Smooth muscle cell (in vitro differentiated cells): ENCODE data around the gene MRPS15. TPM values are rescaled to one million over a fixed set of nuclear protein-coding genes. Genes with fewer than 3 reads are reported as not detected.

Source experiments
- DNase-seq: peaks from one replicate; lab custom pipeline; 2025; ENCODE audit not compliant: unreplicated experiment; lab: John Stamatoyannopoulos, UW
- H2AFZ ChIP-seq: fragments of 200-600 bp; sonication (generic); 2 replicates; pipeline ENCODE4 v1.6.0; 2016; ENCODE audit warnings: antibody characterized with exemption, low read depth, mild to moderate bottlenecking
- H3F3A ChIP-seq: fragments of 200-600 bp; sonication (generic); 2 replicates; pipeline ENCODE4 v1.6.0; 2017; ENCODE audit warnings: antibody characterized with exemption, low read depth
- H3K27ac ChIP-seq: fragments of 200-600 bp; sonication (generic); 2 replicates; pipeline ENCODE4 v1.5.1; 2016; ENCODE audit warnings: low read depth, mild to moderate bottlenecking
- H3K27me3 ChIP-seq: fragments of 200-600 bp; sonication (generic); 2 replicates; pipeline ENCODE4 v1.6.1; 2016; ENCODE audit warnings: low read depth, mild to moderate bottlenecking
- H3K36me3 ChIP-seq: fragments of 200-600 bp; sonication (generic); 2 replicates; pipeline ENCODE4 v1.5.1; 2016; ENCODE audit warnings: low read depth
- H3K4me1 ChIP-seq: fragments of 200-600 bp; sonication (generic); 2 replicates; pipeline ENCODE4 v1.5.1; 2016; ENCODE audit warnings: low read depth
- H3K4me2 ChIP-seq: fragments of 200-600 bp; sonication (generic); 2 replicates; pipeline ENCODE4 v1.6.0; 2016; ENCODE audit warnings: mild to moderate bottlenecking
- H3K4me3 ChIP-seq: fragments of 200-600 bp; sonication (generic); 2 replicates; pipeline ENCODE4 v1.5.1; 2016; ENCODE audit warnings: mild to moderate bottlenecking
- H3K79me2 ChIP-seq: fragments of 200-600 bp; sonication (generic); 2 replicates; pipeline ENCODE4 v1.6.0; 2016; ENCODE audit warnings: low read depth, mild to moderate bottlenecking
- H3K9ac ChIP-seq: fragments of 200-600 bp; sonication (generic); 2 replicates; pipeline ENCODE4 v1.6.0; 2016; ENCODE audit warnings: low read depth
- H3K9me3 ChIP-seq: fragments of 200-600 bp; sonication (generic); replicated peaks from 2 replicates; pipeline ENCODE4 v1.5.1; 2016; ENCODE audit warnings: low read depth
- H4K20me1 ChIP-seq: fragments of 200-600 bp; sonication (generic); 2 replicates; pipeline ENCODE4 v1.6.0; 2016; ENCODE audit warnings: low read depth
- WGBS: methylation state at CpG from one replicate; pipeline ENCODE4 v1.1.7; 2016; ENCODE audit warnings: low lambda C conversion rate; 5-methylcytosine and 5-hydroxymethylcytosine counted together
- polyA plus RNA-seq: library from polyadenylated mRNA; unstranded; fragments of >200 nt; fragmentation: Nextera tagmentation; extraction: Ambion mirVana; gene quantifications from 2 replicates; pipeline ENCODE4 v1.2.1, GENCODE V29; 2016
- total RNA-seq: library from RNA; depleted of rRNA; stranded (reverse); fragments of >200 nt; gene quantifications from 2 replicates; pipeline ENCODE4 v1.2.3, GENCODE V29; 2014
- TF ChIP-seq, protein P1 (sequence below): fragments of 200-600 bp; sonication (generic); IDR thresholded peaks from 2 replicates; pipeline ENCODE4 v1.5.1; 2017; ENCODE audit warnings: borderline replicate concordance, mild to moderate bottlenecking, antibody characterized with exemption; ENCODE audit not compliant: insufficient read depth, poor library complexity, severe bottlenecking

The MRPS15 gene
- total and polyA plus RNA-seq, 2 experiments from 2014 or later = 78.3 to 141 TPM

DNA sequence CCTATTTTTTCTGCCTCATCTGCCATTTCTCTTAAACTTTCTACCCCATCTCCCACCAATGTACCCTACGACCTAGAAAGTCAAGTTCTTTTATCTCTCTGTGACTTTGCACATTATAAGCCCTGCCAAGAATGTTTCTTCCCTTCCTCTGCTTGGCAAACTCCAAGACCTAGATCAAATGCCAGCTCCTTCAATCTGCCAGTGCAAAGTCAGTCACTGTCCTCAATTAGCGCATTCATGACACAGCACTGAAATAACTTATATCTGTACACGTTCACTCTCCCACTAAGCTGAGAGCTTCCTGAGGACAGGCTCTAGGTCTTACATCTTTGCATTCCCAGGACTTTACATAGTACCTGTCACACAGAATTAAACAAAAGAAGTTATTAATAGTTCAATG, 45.0 kb downstream of the MRPS15 start:
- no peaks in the 10 kb centered on the region for H3K27me3 ChIP-seq
- H4K20me1 ChIP-seq = no peaks in the 10 kb centered on the region
- no peak overlapping the region for H3K27ac ChIP-seq
- TF ChIP-seq, protein P1, sequence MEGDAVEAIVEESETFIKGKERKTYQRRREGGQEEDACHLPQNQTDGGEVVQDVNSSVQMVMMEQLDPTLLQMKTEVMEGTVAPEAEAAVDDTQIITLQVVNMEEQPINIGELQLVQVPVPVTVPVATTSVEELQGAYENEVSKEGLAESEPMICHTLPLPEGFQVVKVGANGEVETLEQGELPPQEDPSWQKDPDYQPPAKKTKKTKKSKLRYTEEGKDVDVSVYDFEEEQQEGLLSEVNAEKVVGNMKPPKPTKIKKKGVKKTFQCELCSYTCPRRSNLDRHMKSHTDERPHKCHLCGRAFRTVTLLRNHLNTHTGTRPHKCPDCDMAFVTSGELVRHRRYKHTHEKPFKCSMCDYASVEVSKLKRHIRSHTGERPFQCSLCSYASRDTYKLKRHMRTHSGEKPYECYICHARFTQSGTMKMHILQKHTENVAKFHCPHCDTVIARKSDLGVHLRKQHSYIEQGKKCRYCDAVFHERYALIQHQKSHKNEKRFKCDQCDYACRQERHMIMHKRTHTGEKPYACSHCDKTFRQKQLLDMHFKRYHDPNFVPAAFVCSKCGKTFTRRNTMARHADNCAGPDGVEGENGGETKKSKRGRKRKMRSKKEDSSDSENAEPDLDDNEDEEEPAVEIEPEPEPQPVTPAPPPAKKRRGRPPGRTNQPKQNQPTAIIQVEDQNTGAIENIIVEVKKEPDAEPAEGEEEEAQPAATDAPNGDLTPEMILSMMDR = no peak
- H3K9me3 ChIP-seq = no peaks in the 10 kb centered on the region
- no peaks in the 10 kb centered on the region for H3K4me1 ChIP-seq
- no peak overlapping the region for H3K4me2 ChIP-seq
- no peak overlapping the region for H2AFZ ChIP-seq
- H3K79me2 ChIP-seq = no peaks in the 10 kb centered on the region
- no peak overlapping the region for H3K9ac ChIP-seq
- no peak overlapping the region for H3K4me3 ChIP-seq
- DNase-seq = no peak
- WGBS = 92% methylated on average over 3 of the region's 3 CpGs
- H3F3A ChIP-seq = no peaks in the 10 kb centered on the region
- no peaks in the 10 kb centered on the region for H3K36me3 ChIP-seq

DNA sequence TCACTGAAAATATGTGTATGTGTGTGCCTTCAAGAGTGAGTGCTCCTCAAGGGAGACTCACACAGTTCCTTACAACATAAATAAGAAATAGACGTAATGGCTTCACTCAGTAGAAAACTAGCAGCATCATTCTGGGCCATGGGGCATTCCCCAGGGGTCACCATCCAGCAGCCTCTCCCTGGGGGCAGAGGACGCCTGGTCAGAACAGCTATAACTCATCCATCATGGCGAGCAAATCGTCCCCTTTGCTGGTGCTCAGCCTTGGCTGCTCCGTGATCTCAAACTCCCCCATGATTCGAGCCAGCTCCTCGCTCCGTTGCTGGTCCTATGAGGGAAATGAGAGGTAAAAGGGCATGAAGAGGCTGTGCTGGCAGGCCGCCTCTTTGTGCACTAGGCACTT, 46.3 kb downstream of the MRPS15 start:
- Histone ChIP-seq H3K4me3 (no peak overlapping the region), H3F3A (no peaks in the 10 kb centered on the region)
- 96% methylated on average over 9 of the region's 9 CpGs for WGBS

DNA sequence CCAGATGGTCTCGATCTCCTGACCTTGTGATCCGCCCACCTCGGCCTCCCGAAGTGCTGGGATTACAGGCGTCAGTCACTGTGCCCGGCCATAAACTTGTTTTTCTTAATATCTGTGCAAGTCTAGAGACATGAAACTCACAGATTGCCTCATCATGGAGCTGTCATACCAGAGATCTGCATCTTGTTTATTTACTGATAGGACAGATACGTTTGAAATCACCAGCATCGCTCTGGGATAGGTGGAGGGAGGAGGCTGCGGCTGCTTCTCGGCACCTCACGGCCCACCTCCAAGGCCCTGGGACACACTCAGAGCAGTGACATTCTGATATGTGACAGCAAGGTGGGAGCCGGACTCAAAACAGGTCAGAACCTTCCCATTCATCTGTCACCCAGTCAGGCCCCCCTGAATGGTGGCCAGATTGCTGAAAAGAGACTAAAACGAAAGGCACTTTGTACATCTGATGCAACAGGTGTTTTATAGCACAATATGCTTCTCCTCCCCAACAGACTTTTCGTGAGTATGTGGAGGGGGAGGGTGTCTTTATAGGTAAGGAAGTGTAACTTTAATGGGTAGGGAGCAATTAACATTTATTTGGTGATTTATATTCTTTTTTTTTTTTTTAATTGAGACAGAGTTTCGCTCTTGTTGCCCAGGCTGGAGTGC, 48.4 kb downstream of the MRPS15 start:
- H3K4me1 ChIP-seq = no peaks in the 10 kb centered on the region
- no peak overlapping the region for H3K27ac ChIP-seq
- no peaks in the 10 kb centered on the region for H3K9me3 ChIP-seq
- H3K4me3 ChIP-seq = no peak overlapping the region
- no peaks in the 10 kb centered on the region for H3K79me2 ChIP-seq
- no peaks in the 10 kb centered on the region for H3F3A ChIP-seq
- no peak overlapping the region for H3K9ac ChIP-seq
- no peaks in the 10 kb centered on the region for H3K27me3 ChIP-seq
- no peak overlapping the region for H2AFZ ChIP-seq
- no peaks in the 10 kb centered on the region for H4K20me1 ChIP-seq
- WGBS = 95% methylated on average over 15 of the region's 15 CpGs
- no peak overlapping the region for H3K4me2 ChIP-seq
- no peak for DNase-seq
- H3K36me3 ChIP-seq = no peaks in the 10 kb centered on the region
- TF ChIP-seq, protein P1 = no peak

More for the DNA sequence above, 46.3 kb downstream of the MRPS15 start:
- TF ChIP-seq, protein P1 = no peak
- H3K27me3 ChIP-seq = no peaks in the 10 kb centered on the region
- no peak overlapping the region for H3K9ac ChIP-seq
- no peak overlapping the region for H2AFZ ChIP-seq
- no peak overlapping the region for H3K27ac ChIP-seq
- H3K79me2 ChIP-seq = no peaks in the 10 kb centered on the region
- no peaks in the 10 kb centered on the region for H3K4me1 ChIP-seq
- H3K4me2 ChIP-seq = no peak overlapping the region
- H4K20me1 ChIP-seq = no peaks in the 10 kb centered on the region
- H3K36me3 ChIP-seq = no peaks in the 10 kb centered on the region
- no peaks in the 10 kb centered on the region for H3K9me3 ChIP-seq
- no peak for DNase-seq

DNA sequence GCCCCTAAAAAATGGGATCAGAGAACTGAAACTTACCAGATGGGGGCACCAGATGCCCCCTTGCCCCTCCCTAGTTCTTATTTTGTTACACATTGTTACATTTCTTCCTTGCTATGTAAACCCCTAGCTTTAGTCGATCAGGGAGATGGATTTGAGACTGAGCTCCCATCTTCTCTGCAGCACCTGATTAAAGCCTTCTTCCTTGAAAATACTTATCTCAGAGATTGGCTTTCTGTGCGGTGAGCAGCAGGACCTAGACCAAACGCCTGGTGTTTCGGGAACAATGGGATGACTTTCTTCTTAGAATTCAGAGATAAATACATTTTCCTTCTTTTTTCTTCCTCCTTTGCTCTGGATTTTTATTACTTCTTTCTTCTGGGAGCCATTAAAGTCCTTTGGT, 49.8 kb downstream of the MRPS15 start:
- Histone ChIP-seq H2AFZ (no peak overlapping the region), H3K9ac (no peak overlapping the region), H3K9me3 (no peaks in the 10 kb centered on the region), H3K79me2 (no peaks in the 10 kb centered on the region), H4K20me1 (no peaks in the 10 kb centered on the region), H3K4me3 (no peak overlapping the region), H3K27me3 (no peaks in the 10 kb centered on the region), H3F3A (no peaks in the 10 kb centered on the region), H3K4me1 (no peaks in the 10 kb centered on the region), H3K4me2 (no peak overlapping the region), H3K27ac (no peak overlapping the region), H3K36me3 (no peaks in the 10 kb centered on the region)
- TF ChIP-seq, protein P1 = no peak
- no peak for DNase-seq
- 84% methylated on average over 4 of the region's 4 CpGs for WGBS
